RPMI8226 (cell line): Measurements from ENCODE around the gene OTUB1.

ENCODE experiments used
- DNase-seq: peaks from one replicate; pipeline ENCODE4 v3.0.0-alpha.2; 2015

Gene OTUB1

DNA sequence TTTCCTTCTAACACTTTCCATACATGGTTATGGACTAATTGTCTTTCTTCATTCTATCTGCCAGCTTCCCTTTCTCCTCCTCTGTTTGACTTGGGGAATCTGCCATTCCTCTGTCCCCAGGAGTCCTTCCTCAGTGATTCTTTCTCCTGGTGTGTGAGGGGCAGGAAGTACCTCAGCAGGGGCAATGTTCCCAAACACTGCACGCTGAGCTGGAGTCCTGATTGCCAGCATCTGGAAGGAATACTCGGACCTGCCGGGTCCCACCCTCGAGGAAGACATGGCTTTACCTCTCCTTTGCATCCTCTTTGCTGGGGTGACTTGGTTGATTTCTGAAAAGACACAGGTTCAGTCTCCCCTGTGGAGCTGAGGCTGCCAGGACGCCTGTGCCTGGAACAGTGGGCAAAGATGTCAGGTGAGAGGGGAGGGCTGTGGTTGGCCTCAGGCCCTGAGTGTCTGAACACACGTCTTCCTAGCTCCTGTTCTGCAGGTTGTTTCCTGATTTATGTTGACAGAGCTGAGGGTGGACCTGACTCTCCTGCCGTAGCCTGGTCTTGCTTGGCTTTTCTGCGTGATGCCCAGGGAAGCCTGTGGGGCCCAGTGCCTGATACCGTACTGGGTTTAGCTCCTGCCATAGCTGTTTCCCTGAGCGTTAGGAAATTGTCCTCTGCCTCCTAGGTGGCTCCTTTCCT is 7.5 kb upstream of the OTUB1 start:
- DNase-seq: no peak

DNA sequence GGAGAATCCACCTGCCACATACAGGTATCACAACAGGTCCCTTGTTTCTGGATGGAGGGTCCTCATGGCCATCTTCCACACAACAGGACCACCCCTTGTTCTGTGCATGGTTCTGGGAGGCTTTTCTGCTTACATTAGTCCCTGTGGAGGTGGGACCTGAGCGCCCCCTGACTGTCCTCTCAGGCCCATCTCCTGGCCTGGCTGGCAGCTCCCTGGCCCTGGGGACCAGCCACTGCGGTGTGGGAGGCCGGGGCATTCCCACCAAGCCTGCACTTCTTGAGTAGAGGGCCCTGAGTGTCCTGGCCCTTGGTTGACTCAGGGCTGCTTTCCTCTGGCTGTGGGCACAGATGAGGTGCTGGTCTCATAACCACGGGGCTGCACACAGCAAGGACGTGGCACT is 6.8 kb upstream of the OTUB1 start:
- DNase-seq: no peak

DNA sequence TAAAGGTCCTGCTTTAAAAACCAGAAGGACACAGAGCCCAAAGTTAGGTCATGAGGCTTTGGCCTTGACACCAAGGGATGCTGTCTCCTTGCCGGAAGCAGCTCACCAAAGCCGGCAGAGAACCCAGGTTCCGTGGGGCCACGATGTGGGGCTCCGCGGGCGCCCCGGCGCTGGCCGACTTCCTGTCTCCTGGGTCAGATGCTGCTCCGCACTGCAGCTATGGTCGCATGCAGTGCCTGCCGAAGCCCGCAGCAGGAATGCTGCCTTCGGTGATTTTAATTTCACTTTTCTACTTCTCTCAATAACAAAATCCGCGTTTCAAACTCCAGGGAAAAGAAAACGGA is 454 bp upstream of the OTUB1 start:
- peak; percentile 85 for DNase-seq

DNA sequence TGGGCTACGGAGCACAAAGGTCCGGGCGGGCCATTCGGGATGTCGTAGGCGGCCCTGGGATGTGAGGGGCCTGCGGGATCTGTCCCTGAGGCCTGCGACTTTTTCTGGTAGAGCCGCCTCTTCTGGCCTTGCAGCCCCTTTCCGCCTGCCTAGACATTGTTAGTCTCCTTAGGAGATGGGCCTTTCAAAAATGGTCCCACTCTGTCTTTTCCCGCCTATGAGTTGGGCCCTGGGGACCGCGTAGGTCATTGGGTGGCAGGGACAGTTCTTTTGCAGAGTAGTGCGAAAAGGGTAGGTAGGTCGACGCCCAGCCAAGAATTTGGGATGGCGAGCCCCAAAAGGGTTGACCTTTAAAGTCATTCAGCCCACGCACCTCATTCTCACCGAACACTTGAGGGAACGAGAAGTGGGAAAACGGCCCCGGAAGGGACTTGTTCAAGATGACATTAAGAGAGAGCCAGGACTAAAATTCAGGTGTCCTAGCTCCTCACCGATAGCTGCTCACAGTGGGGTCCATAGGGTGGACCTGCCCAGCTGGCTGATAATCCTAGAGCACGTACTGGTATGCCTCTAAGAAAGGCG is 785 bp downstream of the OTUB1 start:
- DNase-seq: peak; percentile 20

DNA sequence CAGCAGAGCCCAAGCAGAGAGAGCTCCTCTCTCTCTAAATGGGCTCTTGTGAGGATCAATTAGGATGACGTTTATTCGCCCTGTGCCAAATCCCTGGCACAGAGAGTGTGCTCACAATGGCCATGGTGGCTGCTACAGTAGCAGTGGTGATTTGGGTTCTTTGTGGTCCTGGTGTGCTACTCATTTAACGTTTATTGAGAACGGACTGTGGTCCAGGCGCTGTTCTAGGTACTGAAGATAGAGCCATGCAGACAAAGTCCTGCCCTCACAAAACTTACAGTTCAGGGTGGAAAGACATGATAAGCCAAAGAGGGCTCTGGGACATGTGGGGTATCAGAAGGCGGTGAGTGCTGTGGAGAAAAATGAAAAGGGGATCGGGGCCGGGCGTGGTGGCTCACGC is 5.3 kb downstream of the OTUB1 start:
- no peak for DNase-seq

DNA sequence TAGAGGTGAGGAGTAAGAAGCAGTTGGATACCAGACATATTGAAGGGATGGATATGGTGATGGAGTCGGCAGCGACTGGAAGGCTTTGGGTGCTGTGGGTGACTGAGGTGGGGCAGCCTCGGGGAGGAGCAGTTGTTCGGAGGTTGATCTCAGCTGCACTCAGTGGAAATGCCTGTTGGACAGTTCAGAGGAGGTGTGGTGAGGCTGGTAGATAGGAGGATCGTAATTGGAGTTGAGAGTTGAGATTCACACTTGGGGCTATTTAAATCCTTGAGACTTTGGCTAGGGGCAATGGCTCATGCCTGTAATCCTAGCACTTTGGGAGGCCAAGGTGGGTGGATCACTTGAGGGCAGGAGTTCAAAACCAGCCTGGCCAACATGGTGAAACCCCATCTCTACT is 6.9 kb downstream of the OTUB1 start:
- no peak for DNase-seq

DNA sequence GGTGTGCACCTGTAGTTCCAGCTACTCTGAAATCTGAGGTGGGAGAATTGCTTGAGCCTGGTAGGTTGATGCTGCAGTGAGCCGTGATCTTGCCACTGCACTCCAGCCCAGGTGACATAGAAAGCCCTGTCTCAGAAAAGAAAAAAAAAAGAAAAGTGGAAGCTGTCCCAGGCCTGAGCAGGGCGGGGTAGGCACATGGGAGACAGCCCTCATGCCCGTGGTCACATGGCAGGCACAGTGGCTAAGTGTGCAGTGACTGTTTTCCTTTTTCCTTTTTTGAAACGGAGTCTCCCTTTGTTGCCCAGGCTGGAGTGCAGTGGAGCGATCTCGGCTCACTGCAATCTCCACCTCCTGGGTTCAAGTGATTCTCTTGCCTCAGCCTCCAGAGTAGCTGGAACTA is 7.8 kb downstream of the OTUB1 start:
- DNase-seq: no peak

DNA sequence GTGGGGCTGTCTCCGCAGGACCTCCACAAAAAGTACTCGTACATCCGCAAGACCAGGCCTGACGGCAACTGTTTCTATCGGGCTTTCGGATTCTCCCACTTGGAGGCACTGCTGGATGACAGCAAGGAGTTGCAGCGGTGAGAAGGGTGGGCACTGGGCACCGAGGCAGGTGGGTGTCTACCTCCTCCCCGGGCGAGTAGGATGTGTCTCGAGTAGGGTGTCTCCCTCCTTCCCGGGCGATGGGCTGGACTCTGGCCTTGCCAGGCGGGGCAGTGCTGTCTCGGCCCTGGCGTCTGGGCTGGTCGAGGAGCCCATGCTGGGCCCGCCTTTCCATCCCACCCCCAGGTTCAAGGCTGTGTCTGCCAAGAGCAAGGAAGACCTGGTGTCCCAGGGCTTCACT is 10.3 kb downstream of the OTUB1 start:
- no peak for DNase-seq

DNA sequence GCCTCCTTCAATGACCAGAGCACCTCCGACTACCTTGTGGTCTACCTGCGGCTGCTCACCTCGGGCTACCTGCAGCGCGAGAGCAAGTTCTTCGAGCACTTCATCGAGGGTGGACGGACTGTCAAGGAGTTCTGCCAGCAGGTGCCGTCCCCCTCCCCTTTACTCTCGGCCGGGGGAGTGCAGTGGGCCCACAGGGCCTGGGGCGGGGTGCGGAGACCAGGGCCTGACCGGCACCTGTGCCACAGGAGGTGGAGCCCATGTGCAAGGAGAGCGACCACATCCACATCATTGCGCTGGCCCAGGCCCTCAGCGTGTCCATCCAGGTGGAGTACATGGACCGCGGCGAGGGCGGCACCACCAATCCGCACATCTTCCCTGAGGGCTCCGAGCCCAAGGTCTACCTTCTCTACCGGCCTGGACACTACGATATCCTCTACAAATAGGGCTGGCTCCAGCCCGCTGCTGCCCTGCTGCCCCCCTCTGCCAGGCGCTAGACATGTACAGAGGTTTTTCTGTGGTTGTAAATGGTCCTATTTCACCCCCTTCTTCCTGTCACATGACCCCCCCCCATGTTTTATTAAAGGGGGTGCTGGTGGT is 11.0 kb downstream of the OTUB1 start:
- DNase-seq: no peak

DNA sequence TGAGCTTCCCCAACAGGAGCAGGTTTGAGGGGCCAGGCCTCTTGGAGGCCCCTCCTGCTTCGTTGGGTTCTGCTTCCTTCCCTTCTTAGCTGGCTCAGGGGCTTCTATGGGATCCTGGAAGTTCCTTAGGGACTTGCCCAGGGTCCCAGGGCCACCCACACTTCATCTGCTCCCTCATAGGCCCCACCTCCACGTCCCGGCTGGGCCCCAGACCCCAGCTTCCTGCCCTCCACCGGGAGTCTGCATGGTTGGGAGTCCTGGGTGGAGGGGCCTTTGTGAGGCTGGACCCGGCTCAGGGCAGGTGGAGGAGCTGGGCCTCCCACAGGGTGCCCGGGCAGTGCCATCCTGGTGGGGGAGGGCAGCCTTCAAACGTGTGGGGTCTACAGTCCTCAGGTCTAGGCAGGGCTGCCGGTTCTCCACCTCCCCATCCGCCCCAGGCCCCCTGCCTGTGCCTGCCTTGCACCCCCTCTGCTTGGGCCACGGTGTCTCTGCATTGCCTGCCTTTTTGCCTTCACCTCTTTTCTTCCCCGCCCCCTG is 11.6 kb downstream of the OTUB1 start:
- no peak for DNase-seq

DNA sequence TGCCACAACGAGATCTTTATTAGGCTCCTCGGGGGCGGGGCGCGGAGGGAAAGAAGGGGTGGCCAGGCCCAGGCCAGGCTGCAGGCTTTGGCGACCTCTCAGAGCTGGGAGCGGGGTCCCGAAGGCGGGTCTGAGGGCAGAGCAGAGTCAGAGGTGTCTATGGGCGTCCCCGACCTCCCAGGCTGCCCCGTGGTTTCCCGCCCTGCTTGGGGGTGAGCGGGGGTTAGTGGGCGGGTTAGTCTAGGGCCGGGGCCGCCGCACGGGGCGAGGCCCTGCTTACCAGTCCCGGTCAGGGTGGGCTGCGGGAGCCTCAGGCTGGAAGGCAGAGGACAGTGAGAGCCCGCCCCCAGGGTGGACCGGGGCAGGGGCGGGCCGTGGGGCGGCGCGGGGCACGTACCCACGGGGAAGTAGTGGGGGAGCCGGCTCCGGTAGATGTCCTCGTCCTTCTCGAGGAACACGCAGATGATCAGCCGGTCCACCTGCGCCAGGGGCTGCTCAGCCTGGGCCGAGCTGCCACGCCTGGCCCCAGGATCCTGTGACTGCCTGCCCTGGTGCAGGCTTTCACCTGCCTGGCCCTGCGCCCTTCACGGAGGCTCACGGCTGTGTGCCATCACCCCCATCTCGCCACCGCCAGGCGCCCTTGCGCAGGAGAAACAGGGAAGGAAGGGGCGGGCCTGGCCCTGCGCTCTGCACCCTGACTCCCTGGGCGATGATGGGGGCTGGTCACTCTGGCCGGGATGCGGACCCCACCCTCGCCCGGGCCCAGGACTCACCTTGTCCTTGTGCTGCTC is 12.5 kb downstream of the OTUB1 start:
- DNase-seq: no peak

DNA sequence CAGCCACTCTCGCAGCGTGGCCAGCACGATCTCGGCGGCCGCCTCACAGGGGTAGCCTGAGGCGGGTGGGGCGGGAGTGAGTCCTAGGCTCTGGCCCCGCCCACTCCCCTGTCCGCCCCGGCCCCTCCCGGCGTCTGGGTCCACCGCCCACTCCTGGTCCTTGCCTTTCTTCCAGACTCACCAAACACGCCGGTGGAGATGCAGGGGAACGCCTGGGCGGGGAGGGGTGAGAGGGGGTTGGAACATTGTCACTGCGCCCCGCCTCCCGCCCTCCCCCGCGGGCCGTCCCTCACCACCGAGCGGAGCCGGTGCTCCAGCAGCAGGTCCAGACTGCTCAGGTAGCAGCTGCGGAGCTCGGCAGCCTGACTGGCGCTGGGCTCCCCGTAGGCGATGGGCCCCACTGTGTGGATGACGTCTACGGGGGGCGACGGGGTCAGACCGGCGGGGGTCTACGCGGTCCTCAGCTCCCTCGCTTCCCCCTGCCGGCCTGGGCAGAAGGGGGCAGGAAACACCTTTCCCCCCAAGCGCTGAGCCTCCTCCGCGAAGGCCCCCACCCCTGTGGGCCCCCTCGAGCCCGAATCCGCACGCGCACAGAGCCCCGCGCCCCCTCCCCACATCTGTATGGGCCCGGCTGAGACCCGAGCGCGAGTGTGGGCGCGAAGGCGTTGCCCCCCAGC is 13.2 kb downstream of the OTUB1 start:
- DNase-seq: no peak

DNA sequence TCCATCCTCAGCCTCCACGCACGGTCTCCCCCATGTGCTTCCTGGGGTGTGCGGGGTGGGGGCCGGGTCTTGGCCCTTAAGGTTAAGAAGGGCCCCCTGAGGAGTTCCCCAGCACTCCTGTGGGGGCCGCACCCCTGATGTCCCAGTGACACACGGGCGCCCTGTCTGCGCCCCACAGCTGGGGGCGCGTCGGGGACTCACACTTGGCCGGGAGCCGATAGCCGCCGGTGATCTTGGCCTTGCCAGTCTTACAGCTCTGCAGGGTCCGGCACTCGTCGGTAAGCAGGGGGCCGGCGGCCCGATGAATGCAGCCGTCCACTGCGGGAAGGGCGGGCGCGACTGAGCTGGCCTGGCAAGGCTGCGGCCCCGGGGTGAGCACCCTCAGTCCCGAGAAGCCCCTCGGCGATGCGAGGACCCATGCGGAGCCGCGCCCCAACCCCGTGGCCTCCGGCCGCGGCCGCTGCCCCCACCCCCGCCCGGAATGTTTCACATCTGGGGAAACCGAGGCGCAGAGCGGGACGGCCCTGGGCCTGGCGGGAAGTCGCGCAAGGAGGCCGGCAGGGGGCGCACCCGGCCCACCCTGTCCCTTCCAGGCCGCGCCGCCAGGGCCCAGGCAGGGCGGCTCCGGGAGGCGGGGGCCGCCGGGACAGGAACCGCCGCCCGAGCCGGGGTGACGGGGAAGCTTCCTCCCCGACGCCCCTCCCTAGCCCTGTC is 13.9 kb downstream of the OTUB1 start:
- no peak for DNase-seq

DNA sequence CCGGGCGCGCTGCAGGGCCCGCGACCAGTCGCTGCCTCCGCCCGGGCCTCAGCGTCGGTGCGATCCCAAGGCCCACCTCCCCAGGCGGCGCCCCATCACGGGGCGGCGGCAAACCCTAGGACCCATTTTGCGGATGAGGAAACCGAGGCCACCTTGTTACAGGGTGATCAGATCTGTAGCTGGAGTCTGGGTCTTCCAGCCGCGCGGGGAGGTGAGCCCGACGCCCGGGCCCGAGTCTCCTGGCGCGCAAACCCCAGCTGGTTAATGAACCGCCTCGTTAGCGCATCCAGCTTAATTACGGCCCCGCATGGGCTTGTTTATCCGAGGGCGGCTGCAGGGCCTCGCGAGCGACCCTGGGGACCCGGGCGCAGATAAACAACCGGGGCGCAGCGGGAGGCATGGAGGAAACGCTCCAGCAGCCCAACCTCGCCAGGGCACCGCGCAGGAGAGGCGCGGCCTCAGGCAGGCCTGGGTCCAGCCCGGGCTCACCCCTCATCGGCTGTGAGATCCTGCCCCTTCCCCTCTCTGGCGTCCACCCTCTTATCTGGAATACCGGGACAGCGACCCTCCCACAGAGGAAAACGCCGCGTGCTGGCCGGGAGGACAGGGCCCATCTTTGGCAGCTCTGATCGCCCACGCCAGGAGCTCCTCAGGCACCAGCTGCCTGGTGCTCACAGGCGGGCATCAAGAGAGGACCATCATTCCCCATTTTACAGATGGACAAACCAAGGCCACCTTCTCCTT is 14.7 kb downstream of the OTUB1 start:
- DNase-seq: no peak

DNA sequence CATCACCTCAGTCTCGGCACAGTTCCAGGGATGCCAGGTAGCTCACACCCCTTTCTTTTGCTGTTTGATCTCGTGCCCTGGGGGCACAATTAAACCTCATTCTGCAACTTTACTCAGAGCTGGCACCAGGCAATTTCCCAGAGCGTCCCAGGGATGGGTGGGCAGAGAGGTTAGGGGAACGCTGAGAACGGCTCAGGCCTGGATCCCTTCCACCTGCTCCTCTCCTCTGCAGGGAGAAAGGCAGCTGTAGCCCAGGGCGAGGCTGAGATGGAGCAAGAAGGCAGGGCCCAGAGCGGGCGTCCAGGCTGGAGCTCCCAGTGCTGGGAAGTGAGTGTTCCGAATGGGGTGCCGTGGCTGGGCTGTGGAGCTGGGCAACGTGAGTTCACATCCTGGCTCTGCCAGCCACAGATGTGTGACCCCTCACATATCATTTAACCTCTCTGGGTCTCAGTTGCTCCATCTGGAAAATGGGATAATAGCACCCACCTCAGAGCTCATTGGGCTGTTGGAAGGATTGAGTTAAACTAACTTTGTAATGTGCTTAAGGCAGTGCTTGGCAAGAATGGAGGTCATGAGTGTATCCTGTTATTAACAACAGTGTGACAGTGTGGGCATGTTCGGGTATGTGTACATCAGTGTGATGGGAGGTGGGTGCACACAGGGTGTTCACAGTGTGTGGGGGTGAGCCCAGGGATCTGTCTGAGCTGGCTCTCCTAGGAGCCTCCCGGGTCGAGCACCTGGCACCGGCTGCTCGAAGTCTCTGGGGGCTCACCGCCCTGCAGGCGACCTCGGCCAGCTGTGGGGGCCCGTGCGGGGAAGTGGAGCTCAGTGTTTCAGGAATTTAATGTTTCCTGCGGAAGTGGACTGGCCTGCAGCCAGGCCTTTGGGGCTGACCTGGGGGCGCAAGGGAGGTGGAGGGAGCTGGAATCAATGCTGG is 15.5 kb downstream of the OTUB1 start:
- no peak for DNase-seq

DNA sequence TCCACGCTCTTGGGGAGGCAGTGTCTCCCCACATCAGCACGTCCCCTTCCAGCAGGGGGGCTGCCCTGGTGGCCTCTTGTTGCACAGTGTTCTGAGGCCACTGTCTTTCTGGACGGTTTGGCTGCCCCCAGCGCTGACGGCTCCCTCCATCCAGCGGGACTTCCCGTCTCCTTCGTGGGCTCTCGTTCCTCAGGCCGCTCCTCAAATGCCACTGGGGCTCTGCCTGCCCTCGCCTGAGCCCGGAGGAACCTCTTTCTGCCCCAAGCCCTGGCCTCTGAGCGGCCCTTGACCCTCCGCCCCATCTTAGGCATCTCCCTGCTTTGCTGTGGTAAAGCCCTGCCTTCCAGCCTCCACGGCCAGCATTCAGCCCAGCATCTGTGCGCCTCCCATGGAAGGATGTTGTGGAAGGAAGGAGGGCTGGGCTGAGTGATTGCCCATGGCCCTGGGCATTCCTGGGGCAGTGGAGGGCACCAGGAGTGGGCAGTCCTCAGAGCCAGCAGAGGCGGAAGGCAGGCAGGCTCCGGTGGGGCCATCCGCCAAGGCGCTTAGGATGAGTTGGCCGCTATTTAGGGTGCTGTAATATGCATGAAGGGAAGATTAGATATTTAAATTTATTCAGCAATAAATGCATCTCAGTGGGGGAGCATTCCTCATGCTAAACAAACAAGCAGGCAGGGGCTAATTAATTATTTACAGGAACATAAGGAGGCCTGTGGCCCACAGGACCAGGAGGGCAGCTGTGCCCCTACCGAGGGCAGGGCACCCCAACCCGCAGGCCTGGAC is 17.8 kb downstream of the OTUB1 start:
- DNase-seq: no peak

DNA sequence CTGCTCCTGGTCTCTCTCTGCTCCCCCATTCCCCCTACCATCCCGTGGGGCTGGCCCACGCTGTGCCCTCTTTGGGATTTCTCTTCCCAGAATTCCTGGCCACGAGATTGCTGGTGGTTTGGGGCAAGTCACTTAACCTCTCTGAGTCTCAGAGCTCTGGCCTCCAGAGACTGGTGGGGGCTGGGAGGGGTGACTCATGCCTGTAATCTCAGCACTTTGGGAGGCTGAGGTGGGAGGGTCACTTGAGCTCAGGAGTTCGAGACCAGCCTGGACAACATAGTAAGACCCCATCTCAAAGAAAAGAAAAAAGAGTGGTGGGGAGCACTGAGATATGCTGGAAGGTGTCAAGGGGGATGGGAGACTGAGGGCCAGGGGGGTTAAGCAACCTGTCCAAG is 18.3 kb downstream of the OTUB1 start:
- no peak for DNase-seq

DNA sequence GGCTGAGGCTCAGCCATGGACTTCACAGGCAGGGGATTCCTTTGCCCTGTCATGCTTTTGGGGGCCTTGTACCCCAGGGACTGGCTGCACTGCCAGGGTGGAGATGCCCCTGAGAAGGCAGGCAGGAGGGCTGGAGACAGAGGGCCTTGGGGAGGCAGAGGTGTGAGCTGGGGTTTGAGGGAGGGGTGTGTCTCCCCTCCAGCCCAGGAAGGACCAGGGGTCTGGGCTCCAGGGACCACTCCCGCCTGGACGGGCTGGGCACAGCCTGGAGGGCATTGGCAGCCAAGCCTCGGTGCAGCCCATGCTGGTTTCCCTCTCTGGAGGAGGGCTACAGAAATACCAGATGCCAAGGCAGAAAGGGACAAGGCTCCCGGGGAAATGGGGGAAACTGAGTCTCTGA is 19.5 kb downstream of the OTUB1 start:
- no peak for DNase-seq

DNA sequence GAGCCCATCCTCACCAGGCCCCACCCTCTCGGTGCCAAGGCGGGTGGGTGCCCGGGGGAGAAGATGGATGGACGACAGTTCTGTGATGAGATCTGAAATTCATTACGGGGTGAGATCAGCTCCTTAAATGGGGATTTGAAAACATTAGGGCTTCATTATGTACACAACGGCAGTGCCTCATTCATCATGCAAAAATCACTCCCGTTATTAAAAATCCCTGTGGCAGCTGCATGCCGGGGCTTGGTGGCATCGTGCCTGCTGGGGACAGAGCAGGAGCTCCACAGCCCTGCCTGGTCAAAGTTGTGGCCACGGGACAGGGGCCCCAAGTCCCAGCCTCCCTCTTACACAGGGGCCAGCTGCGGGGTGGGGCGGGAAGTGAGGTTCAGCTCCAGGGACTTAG is 20.2 kb downstream of the OTUB1 start:
- DNase-seq: no peak

DNA sequence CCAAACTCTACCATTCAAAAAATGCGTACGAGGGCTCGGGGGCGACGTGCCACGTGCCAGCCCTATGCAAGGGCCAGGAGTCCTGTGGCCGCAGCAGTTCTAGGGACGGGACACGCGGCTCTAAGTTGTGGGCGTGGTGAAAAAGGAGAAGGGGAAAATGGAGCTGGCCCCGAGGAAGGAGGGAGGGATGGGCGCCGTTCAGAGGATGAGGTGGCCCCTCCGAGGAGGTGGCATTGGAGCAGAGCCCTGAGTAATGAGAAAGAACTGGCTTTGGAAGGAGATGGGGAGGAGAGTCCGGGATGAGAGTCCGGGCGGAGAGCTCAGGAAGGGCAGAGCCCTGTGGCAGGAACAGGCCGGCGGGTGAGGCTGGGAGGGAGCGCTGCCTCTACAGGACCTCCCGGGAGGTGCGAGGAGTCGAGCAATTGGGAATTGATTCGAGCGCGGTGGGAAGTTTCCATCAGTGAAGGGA is 21.0 kb downstream of the OTUB1 start:
- no peak for DNase-seq
